Stomach (tissue), 9 donors: ENCODE measurements around the gene PKNOX2. TPM values are rescaled to one million over a fixed set of nuclear protein-coding genes. Genes with fewer than 3 reads are reported as not detected.

Source experiments
- DNase-seq, 2 donors: peaks; one replicate each; pipeline versions ENCODE4 v3.0.0 to v3.0.0-alpha.2; 2013 to 2019
- H3K27ac ChIP-seq, 5 donors: fragments of 200-600 bp in 4 of 5; sonication (generic) in 4 of 5; one replicate each; pipeline ENCODE4 v1.5.1; 2013 to 2019; ENCODE audit warnings: mild to moderate bottlenecking in 1 of 5, moderate library complexity in 1 of 5
- H3K27me3 ChIP-seq, 3 donors: fragments of 200-600 bp; sonication (generic); one replicate each; pipeline ENCODE4 v1.5.1; 2017 to 2019; ENCODE audit warnings: mixed run types in 1 of 3
- H3K36me3 ChIP-seq, 4 donors: fragments of 200-600 bp; sonication (generic); 1 replicate in 3 of 4; 2 replicates in 1 of 4; pipeline ENCODE4 v1.5.1; 2016 to 2019
- H3K4me1 ChIP-seq, 4 donors: fragments of 200-600 bp; sonication (generic); one replicate each; pipeline ENCODE4 v1.5.1; 2016 to 2019
- H3K4me3 ChIP-seq, 4 donors: fragments of 200-600 bp; sonication (generic) in 3 of 4; one replicate each; pipeline ENCODE4 v1.5.1; 2016 to 2019; ENCODE audit warnings: mild to moderate bottlenecking in 1 of 4
- H3K9me3 ChIP-seq, 4 donors: fragments of 200-600 bp; sonication (generic); one replicate each; pipeline ENCODE4 v1.5.1; 2016 to 2019
- CTCF ChIP-seq, 7 experiments: fragments of 450-650 bp in 4 of 7; fragments of 200-600 bp in 3 of 7; sonication (generic) in 3 of 7; IDR thresholded peaks; one replicate each; pipeline ENCODE4 v1.5.1; 2016 to 2019; ENCODE audit warnings: antibody characterized with exemption in 7 of 7, control low read depth in 2 of 7, mild to moderate bottlenecking in 1 of 7
- EP300 ChIP-seq: sonication (generic); formaldehyde crosslinking; IDR thresholded peaks from one replicate; pipeline ENCODE4 v1.6.1; 2017; ENCODE audit warnings: antibody characterized with exemption
- POLR2A ChIP-seq, 4 donors: fragments of 450-650 bp; IDR thresholded peaks; one replicate each; pipeline ENCODE4 v1.6.1; 2016; ENCODE audit warnings: antibody characterized with exemption in 4 of 4, control low read depth in 2 of 4, mild to moderate bottlenecking in 1 of 4, moderate library complexity in 1 of 4
- POLR2AphosphoS5 ChIP-seq, 3 donors: sonication (generic); formaldehyde crosslinking; IDR thresholded peaks; one replicate each; pipeline ENCODE4 v1.6.1; 2016; ENCODE audit warnings: antibody characterized with exemption in 3 of 3
- WGBS, 5 donors: extraction: QIAGEN DNeasy Blood & Tissue Kit in 3 of 5; methylation state at CpG; one replicate each; pipeline versions ENCODE4 v1.1.5 to v1.1.7; 2013 to 2018; 5-methylcytosine and 5-hydroxymethylcytosine counted together
- intact Hi-C: fragments of 100-400 bp; cut with DNase I; formaldehyde crosslinking; loops from one replicate; pipeline ENCODE4 v1.15.1; 2023; ENCODE audit warnings: low total_unique reads
- polyA plus RNA-seq, 3 donors: library from polyadenylated mRNA; stranded (reverse); fragments of 200-250 nt; gene quantifications; one replicate each; pipeline ENCODE4 v1.2.3, GENCODE V29; 2013
- total RNA-seq, 5 donors: library from RNA; depleted of rRNA; stranded (reverse); fragments of >200 nt; gene quantifications; one replicate each; pipeline versions ENCODE4 v1.1.0 to v1.2.3, GENCODE V29; 2014 to 2016
- donor health status: healthy with polysubstance abuse.
- donor health status: Bipolar disorder and iron deficiency.
- donor health status: healthy.

Gene PKNOX2
- total and polyA plus RNA-seq, 8 donors, result 0.83 to 4.9 (median 2.3) TPM; not detected in 1

- WGBS, 5 donors, result 84 to 88% (median 87%) methylated on average over 8 of the region's 8 CpGs
- TF ChIP-seq EP300 (no peak), CTCF (IDR thresholded peaks at IDR 0.05) (no peak), POLR2AphosphoS5 (IDR thresholded peaks at IDR 0.05) (no peak), POLR2A (IDR thresholded peaks at IDR 0.05) (no peak)
- intact Hi-C loops, result no loop called here
- H3K4me3 ChIP-seq, result no peak overlapping the region
- no peaks in the 10 kb centered on the region for H3K36me3 ChIP-seq
- H3K9me3 ChIP-seq, result no peaks in the 10 kb centered on the region
- peaks cover 0 to 15% (median 14%) of the 10 kb centered on the region in 4 donors for H3K4me1 ChIP-seq
- DNase-seq, result no peak
- no peak overlapping the region for H3K27ac ChIP-seq
- H3K27me3 ChIP-seq, result peaks cover 0 to 22% (median 21%) of the 10 kb centered on the region in 3 donors
These were observed 103.0 kb downstream of the PKNOX2 start for GRCh38 chr11:125267548-125267947.

DNA sequence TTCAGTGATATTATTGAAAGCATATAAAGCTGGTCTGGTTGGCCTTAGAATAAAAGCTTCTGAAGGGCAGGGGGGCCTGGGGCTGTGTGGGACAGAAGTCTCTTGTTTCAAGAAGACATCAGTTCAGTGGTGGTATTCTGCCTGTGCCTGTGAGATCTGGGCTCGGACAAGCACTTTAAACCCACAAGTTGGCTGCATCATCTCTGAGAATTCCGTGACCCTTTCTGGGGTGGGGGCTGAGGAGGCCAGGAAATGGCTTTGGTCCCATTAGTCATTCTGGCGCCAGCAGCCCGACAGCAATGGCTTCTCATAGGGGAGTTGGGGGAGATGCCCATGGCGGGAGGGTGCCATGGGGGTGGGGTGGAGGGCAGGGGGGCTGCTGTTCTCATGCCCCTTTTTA, 104.1 kb downstream of the PKNOX2 start:
- TF ChIP-seq POLR2A (IDR thresholded peaks at IDR 0.05) (no peak), CTCF (IDR thresholded peaks at IDR 0.05) (no peak), POLR2AphosphoS5 (IDR thresholded peaks at IDR 0.05) (no peak), EP300 (no peak)
- H3K27me3 ChIP-seq, result peaks cover 0 to 12% (median 11%) of the 10 kb centered on the region in 3 donors
- H3K4me3 ChIP-seq, result no peak overlapping the region
- 64 to 72% (median 66%) methylated on average over 5 of the region's 5 CpGs for WGBS, 5 donors
- H3K9me3 ChIP-seq, result no peaks in the 10 kb centered on the region
- H3K4me1 ChIP-seq, result peaks cover 0 to 6% (median 3%) of the 10 kb centered on the region in 4 donors
- intact Hi-C loops, result no loop called here
- H3K36me3 ChIP-seq, result no peaks in the 10 kb centered on the region
- DNase-seq, result no peak
- no peak overlapping the region for H3K27ac ChIP-seq

- DNase-seq, result no peak
- intact Hi-C loops, result no loop called here
These were observed 105.6 kb downstream of the PKNOX2 start for GRCh38 chr11:125270106-125270505.

DNA sequence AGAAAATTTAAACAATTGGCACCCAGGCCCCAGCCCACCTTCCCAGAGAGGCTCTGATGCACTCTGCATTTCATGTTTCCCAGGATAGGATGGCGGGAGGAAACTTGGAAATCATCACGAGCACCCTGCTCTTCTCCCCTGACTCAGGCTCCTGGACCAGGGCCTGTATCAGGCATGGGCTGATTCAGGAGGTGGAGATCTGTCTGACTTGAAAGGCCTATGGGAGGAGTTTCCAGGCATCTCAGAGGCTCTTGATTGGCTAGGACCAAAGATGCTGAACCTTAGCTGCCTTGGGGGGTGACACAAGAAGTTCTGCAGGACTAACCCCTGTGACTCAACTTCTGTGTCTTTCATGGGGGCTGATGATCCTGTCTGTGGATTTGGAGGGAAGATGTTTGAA, 106.2 kb downstream of the PKNOX2 start:
- no peaks in the 10 kb centered on the region for H3K4me1 ChIP-seq
- intact Hi-C loops, result no loop called here
- H3K36me3 ChIP-seq, result no peaks in the 10 kb centered on the region
- WGBS, 5 donors, result 70 to 89% (median 87%) methylated on average over 2 of the region's 2 CpGs
- H3K27me3 ChIP-seq, result no peaks in the 10 kb centered on the region
- no peak for TF ChIP-seq CTCF (IDR thresholded peaks at IDR 0.05)
- TF ChIP-seq EP300, result no peak
- TF ChIP-seq POLR2A (IDR thresholded peaks at IDR 0.05), result no peak
- H3K4me3 ChIP-seq, result no peak overlapping the region
- no peak for DNase-seq
- no peaks in the 10 kb centered on the region for H3K9me3 ChIP-seq
- no peak overlapping the region for H3K27ac ChIP-seq

More at GRCh38 chr11:125270106-125270505, 105.6 kb downstream of the PKNOX2 start:
- no peak overlapping the region for H3K4me3 ChIP-seq
- no peak for TF ChIP-seq CTCF (IDR thresholded peaks at IDR 0.05)
- no peak for TF ChIP-seq EP300
- no peaks in the 10 kb centered on the region for H3K27me3 ChIP-seq
- 79 to 94% (median 91%) methylated on average over 3 of the region's 3 CpGs for WGBS, 5 donors
- H3K27ac ChIP-seq, result no peak overlapping the region
- no peaks in the 10 kb centered on the region for H3K36me3 ChIP-seq
- H3K4me1 ChIP-seq, result no peaks in the 10 kb centered on the region
- H3K9me3 ChIP-seq, result no peaks in the 10 kb centered on the region
